Measurements from ENCODE around the gene CACNA1A.

- TF ChIP-seq, protein P1, sequence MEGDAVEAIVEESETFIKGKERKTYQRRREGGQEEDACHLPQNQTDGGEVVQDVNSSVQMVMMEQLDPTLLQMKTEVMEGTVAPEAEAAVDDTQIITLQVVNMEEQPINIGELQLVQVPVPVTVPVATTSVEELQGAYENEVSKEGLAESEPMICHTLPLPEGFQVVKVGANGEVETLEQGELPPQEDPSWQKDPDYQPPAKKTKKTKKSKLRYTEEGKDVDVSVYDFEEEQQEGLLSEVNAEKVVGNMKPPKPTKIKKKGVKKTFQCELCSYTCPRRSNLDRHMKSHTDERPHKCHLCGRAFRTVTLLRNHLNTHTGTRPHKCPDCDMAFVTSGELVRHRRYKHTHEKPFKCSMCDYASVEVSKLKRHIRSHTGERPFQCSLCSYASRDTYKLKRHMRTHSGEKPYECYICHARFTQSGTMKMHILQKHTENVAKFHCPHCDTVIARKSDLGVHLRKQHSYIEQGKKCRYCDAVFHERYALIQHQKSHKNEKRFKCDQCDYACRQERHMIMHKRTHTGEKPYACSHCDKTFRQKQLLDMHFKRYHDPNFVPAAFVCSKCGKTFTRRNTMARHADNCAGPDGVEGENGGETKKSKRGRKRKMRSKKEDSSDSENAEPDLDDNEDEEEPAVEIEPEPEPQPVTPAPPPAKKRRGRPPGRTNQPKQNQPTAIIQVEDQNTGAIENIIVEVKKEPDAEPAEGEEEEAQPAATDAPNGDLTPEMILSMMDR (tag by site-specific recombination; IDR thresholded peaks at IDR 0.05) = no peak
- TF ChIP-seq, protein P2, sequence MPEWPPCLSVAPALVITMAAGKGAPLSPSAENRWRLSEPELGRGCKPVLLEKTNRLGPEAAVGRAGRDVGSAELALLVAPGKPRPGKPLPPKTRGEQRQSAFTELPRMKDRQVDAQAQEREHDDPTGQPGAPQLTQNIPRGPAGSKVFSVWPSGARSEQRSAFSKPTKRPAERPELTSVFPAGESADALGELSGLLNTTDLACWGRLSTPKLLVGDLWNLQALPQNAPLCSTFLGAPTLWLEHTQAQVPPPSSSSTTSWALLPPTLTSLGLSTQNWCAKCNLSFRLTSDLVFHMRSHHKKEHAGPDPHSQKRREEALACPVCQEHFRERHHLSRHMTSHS (tag by site-specific recombination; IDR thresholded peaks at IDR 0.05) = no peak
- no peak for TF ChIP-seq SP2 (tag by site-specific recombination; IDR thresholded peaks at IDR 0.05)
- no peak for TF ChIP-seq ZNF654 (tag by site-specific recombination; IDR thresholded peaks at IDR 0.05; ENCODE audit: low read depth)
- TF ChIP-seq ZSCAN5A (tag by site-specific recombination; IDR thresholded peaks at IDR 0.05) = no peak
- TF ChIP-seq YY1 (tag by site-specific recombination; IDR thresholded peaks at IDR 0.05) = no peak
- TF ChIP-seq ZNF155 (tag by site-specific recombination; IDR thresholded peaks at IDR 0.05) = no peak
- TF ChIP-seq ZNF830 (tag by site-specific recombination; IDR thresholded peaks at IDR 0.05; ENCODE audit: low read depth) = no peak
- TF ChIP-seq, protein P3, sequence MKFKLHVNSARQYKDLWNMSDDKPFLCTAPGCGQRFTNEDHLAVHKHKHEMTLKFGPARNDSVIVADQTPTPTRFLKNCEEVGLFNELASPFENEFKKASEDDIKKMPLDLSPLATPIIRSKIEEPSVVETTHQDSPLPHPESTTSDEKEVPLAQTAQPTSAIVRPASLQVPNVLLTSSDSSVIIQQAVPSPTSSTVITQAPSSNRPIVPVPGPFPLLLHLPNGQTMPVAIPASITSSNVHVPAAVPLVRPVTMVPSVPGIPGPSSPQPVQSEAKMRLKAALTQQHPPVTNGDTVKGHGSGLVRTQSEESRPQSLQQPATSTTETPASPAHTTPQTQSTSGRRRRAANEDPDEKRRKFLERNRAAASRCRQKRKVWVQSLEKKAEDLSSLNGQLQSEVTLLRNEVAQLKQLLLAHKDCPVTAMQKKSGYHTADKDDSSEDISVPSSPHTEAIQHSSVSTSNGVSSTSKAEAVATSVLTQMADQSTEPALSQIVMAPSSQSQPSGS (tag by site-specific recombination; IDR thresholded peaks at IDR 0.05; ENCODE audit: low read depth) = no peak
- no peak for TF ChIP-seq ZBTB21 (tag by site-specific recombination; IDR thresholded peaks at IDR 0.05)
- no peak for TF ChIP-seq ZNF16 (tag by site-specific recombination; IDR thresholded peaks at IDR 0.05; ENCODE audit: low read depth)
- TF ChIP-seq ZNF423 (tag by site-specific recombination; IDR thresholded peaks at IDR 0.05) = no peak
- TF ChIP-seq SALL2 (tag by site-specific recombination; IDR thresholded peaks at IDR 0.05; ENCODE audit: borderline replicate concordance) = no peak
Measured at GRCh38 chr19:13190781-13191540, 315.3 kb downstream of the CACNA1A start.

Measured in HEK293 (cell line).